GM23338 (cell line): ENCODE data around the gene GRK2. TPM values are rescaled to one million over a fixed set of nuclear protein-coding genes. Genes with fewer than 3 reads are reported as not detected.

Experiments
- ATAC-seq: fragments of 200-7000 bp; cut with Tn5 transposase; 3 replicates; pipeline ENCODE4 v1.9.1; 2020
- DNase-seq: peaks from one replicate; pipeline ENCODE4 v3.0.0-alpha.2; 2015; ENCODE audit warnings: low spot score
- H2AFZ ChIP-seq: fragments of 200-600 bp; sonication (generic); 2 replicates; pipeline ENCODE4 v1.8.0; 2016; ENCODE audit warnings: antibody characterized with exemption, mild to moderate bottlenecking, moderate library complexity
- H3F3A ChIP-seq: fragments of 200-600 bp; sonication (generic); replicated peaks from 2 replicates; pipeline ENCODE4 v1.8.0; 2017; ENCODE audit warnings: antibody characterized with exemption, mixed run types, low read depth
- H3K27ac ChIP-seq: fragments of 200-600 bp; sonication (generic); 2 replicates; pipeline ENCODE4 v1.6.1; 2016; ENCODE audit warnings: low read depth
- H3K27me3 ChIP-seq: fragments of 200-600 bp; sonication (generic); 2 replicates; pipeline ENCODE4 v1.8.0; 2016; ENCODE audit warnings: mild to moderate bottlenecking, mixed run types, moderate library complexity; ENCODE audit not compliant: insufficient read depth
- H3K36me3 ChIP-seq: fragments of 200-600 bp; sonication (generic); 2 replicates; pipeline ENCODE4 v1.8.0; 2016; ENCODE audit warnings: mild to moderate bottlenecking; ENCODE audit not compliant: insufficient read depth
- H3K4me1 ChIP-seq: fragments of 200-600 bp; sonication (generic); 2 replicates; pipeline ENCODE4 v1.8.0; 2016; ENCODE audit warnings: mild to moderate bottlenecking, moderate library complexity; ENCODE audit not compliant: insufficient read depth
- H3K4me2 ChIP-seq: fragments of 200-600 bp; sonication (generic); 2 replicates; pipeline ENCODE4 v1.7.1; 2017; ENCODE audit warnings: mixed run types
- H3K4me3 ChIP-seq: fragments of 200-600 bp; sonication (generic); 2 replicates; pipeline ENCODE4 v1.6.1; 2016; ENCODE audit warnings: mixed run types
- H3K79me2 ChIP-seq: fragments of 200-600 bp; sonication (generic); replicated peaks from 2 replicates; pipeline ENCODE4 v1.8.0; 2017; ENCODE audit warnings: mild to moderate bottlenecking; ENCODE audit not compliant: insufficient read depth
- H3K9me2 ChIP-seq: fragments of 200-600 bp; sonication (generic); 2 replicates; pipeline ENCODE4 v1.8.0; 2017; ENCODE audit not compliant: insufficient read depth
- H4K20me1 ChIP-seq: fragments of 200-600 bp; sonication (generic); replicated peaks from 2 replicates; pipeline ENCODE4 v1.8.0; 2017; ENCODE audit warnings: mild to moderate bottlenecking; ENCODE audit not compliant: insufficient read depth
- H3K27ac Mint-ChIP-seq: 2 replicates; pipeline ENCODE4 v1.8.0; 2020; ENCODE audit warnings: inconsistent platforms, mild to moderate bottlenecking, moderate library complexity, mixed read lengths
- H3K27me3 Mint-ChIP-seq: 3 replicates; pipeline ENCODE4 v1.8.0; 2022; ENCODE audit warnings: low read depth, mild to moderate bottlenecking, moderate library complexity, mixed read lengths, inconsistent platforms; ENCODE audit not compliant: insufficient read depth, poor library complexity
- H3K36me3 Mint-ChIP-seq: 3 replicates; pipeline ENCODE4 v1.8.0; 2021; ENCODE audit warnings: low read depth, mild to moderate bottlenecking, inconsistent platforms, moderate library complexity, mixed read lengths
- H3K4me1 Mint-ChIP-seq: 3 replicates; pipeline ENCODE4 v1.8.0; 2020; ENCODE audit warnings: mild to moderate bottlenecking, inconsistent platforms, mixed read lengths
- H3K4me3 Mint-ChIP-seq: 3 replicates; pipeline ENCODE4 v1.8.0; 2021; ENCODE audit warnings: moderate library complexity, mild to moderate bottlenecking, inconsistent platforms, mixed read lengths
- H3K9me3 Mint-ChIP-seq: 3 replicates; pipeline ENCODE4 v1.8.0; 2020; ENCODE audit warnings: moderate library complexity, mild to moderate bottlenecking, inconsistent platforms, mixed read lengths
- EZH2 ChIP-seq: fragments of 200-600 bp; sonication (generic); IDR thresholded peaks from one replicate; pipeline ENCODE4 v1.8.0; 2017; ENCODE audit warnings: antibody characterized with exemption, mild to moderate bottlenecking, low read depth; ENCODE audit not compliant: unreplicated experiment
- JUNB ChIP-seq: IDR thresholded peaks from one replicate; pipeline ENCODE4 v1.6.1; 2016; ENCODE audit warnings: antibody characterized with exemption; ENCODE audit not compliant: unreplicated experiment
- NANOG ChIP-seq: IDR thresholded peaks from 2 replicates; pipeline ENCODE4 v1.6.1; 2016; ENCODE audit warnings: antibody characterized with exemption, borderline replicate concordance
- POLR2AphosphoS5 ChIP-seq: IDR thresholded peaks from 2 replicates; pipeline ENCODE4 v1.6.1; 2016; ENCODE audit warnings: antibody characterized with exemption, low read depth
- ZNF114 ChIP-seq: fragments of 250-450 bp; sonication (Bioruptor Pico); IDR thresholded peaks from 2 replicates; pipeline ENCODE4 v1.5.0; 2020; ENCODE audit warnings: mild to moderate bottlenecking, moderate library complexity
- ZNF331 ChIP-seq: fragments of 250-450 bp; sonication (Bioruptor Pico); IDR thresholded peaks from 2 replicates; pipeline ENCODE4 v1.5.0; 2020; ENCODE audit warnings: low read depth, mild to moderate bottlenecking, moderate library complexity
- polyA plus RNA-seq: library from polyadenylated mRNA; unstranded; fragments of >200 nt; fragmentation: Nextera tagmentation; extraction: Ambion mirVana; gene quantifications from 2 replicates; pipeline ENCODE4 v1.2.1, GENCODE V29; 2016
- total RNA-seq: library from RNA; depleted of rRNA; stranded (reverse); fragments of >200 nt; shearing (Covaris generic); gene quantifications from 2 replicates; pipeline ENCODE4 v1.2.3, GENCODE V29; 2014
- TF ChIP-seq, protein P1 (sequence below): IDR thresholded peaks from 2 replicates; pipeline ENCODE4 v1.6.1; 2016; ENCODE audit warnings: antibody characterized with exemption
- TF ChIP-seq, protein P2 (sequence below): IDR thresholded peaks from one replicate; pipeline ENCODE4 v1.6.1; 2018; ENCODE audit warnings: antibody characterized with exemption; ENCODE audit not compliant: unreplicated experiment
- TF ChIP-seq, protein P3 (sequence below): fragments of 250-450 bp; sonication (Bioruptor Pico); IDR thresholded peaks from 2 replicates; pipeline ENCODE4 v1.5.0; 2020; ENCODE audit warnings: mild to moderate bottlenecking, moderate library complexity
- TF ChIP-seq, protein P4 (sequence below), 2 experiments: fragments of 200-600 bp in 1 of 2; sonication (generic) in 1 of 2; conservative IDR thresholded peaks; 2 replicates each; pipeline versions ENCODE4 v1.5.1 to v1.6.1; 2016 to 2017; ENCODE audit warnings: antibody characterized with exemption in 2 of 2, low read depth in 2 of 2, mild to moderate bottlenecking in 2 of 2, moderate library complexity in 1 of 2

GRK2 gene
- total and polyA plus RNA-seq, 2 experiments from 2014 or later, result 19.5 to 72.5 TPM

DNA sequence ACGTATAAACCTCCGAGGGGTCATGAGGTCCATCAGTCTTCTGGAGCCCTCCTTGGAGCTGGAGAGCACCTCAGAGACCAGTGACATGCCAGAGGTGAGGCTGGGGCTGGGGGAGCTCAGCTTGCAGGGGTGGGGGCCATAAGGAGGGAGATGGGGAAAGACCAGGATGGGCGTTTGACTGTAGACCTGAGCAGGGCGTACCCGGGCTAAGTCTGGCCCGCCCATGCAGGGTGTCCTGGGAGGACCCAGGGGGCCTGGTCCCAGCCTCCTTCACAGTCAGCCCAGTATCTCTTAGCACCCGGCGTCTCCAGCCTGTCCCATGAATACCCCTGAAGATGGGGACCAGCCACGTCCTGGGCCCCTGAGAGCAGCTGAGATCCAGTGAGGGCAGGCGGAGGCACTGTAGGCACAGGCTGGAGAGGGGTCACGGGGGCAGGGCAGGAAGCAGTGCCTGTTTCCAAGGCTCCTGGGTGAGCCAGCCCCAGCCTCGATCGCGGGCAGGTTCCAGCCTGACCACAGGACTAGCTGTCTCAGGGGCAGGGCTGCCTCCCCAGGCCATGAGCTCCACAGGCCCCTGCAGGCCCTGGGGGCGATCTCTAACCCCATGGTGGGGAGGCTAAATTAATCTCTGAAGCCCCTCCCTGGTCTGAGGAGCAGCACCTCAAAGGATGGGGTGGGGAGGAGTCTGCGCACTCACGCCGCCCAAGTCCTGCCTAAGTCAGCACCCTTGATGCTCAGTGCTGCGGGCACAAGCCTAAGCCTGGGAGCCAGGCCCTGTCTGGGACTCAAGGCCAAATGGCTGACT, 44.2 kb downstream of the GRK2 start (continued):
- TF ChIP-seq, protein P1, sequence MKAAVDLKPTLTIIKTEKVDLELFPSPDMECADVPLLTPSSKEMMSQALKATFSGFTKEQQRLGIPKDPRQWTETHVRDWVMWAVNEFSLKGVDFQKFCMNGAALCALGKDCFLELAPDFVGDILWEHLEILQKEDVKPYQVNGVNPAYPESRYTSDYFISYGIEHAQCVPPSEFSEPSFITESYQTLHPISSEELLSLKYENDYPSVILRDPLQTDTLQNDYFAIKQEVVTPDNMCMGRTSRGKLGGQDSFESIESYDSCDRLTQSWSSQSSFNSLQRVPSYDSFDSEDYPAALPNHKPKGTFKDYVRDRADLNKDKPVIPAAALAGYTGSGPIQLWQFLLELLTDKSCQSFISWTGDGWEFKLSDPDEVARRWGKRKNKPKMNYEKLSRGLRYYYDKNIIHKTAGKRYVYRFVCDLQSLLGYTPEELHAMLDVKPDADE, result no peak
- no peak for TF ChIP-seq POLR2AphosphoS5
- TF ChIP-seq, protein P2, sequence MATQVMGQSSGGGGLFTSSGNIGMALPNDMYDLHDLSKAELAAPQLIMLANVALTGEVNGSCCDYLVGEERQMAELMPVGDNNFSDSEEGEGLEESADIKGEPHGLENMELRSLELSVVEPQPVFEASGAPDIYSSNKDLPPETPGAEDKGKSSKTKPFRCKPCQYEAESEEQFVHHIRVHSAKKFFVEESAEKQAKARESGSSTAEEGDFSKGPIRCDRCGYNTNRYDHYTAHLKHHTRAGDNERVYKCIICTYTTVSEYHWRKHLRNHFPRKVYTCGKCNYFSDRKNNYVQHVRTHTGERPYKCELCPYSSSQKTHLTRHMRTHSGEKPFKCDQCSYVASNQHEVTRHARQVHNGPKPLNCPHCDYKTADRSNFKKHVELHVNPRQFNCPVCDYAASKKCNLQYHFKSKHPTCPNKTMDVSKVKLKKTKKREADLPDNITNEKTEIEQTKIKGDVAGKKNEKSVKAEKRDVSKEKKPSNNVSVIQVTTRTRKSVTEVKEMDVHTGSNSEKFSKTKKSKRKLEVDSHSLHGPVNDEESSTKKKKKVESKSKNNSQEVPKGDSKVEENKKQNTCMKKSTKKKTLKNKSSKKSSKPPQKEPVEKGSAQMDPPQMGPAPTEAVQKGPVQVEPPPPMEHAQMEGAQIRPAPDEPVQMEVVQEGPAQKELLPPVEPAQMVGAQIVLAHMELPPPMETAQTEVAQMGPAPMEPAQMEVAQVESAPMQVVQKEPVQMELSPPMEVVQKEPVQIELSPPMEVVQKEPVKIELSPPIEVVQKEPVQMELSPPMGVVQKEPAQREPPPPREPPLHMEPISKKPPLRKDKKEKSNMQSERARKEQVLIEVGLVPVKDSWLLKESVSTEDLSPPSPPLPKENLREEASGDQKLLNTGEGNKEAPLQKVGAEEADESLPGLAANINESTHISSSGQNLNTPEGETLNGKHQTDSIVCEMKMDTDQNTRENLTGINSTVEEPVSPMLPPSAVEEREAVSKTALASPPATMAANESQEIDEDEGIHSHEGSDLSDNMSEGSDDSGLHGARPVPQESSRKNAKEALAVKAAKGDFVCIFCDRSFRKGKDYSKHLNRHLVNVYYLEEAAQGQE, result no peak
- TF ChIP-seq ZNF114 (CRISPR knock-in tag), result no peak
- TF ChIP-seq NANOG, result no peak
- no peak for TF ChIP-seq JUNB

DNA sequence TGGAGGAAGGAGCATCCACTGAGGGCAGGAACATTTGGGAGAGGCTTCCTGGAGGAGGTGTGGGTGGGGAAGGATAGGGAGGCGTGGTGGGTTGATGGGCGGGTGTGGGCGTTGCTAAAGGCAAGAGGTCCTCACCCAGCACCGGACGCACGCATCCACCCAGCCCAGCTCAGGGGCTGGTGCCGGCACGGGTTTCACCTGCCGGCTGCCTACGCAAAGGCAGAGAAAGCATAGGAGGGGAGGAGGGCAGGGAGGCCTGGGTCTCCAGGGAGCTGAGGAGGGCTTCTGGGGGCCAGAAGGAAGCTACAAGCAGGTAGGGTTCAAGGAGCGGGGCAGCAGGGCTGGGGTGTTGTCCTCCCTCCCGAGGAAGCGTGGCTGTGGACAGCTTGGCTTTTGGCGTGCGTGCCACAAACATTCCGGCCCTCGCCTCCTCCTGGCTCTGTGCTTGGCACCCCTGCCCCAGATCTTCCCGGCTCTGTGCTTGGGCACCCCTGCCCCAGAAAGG, 44.8 kb downstream of the GRK2 start:
- Histone ChIP-seq H4K20me1 (no peaks in the 10 kb centered on the region), H3K27me3 (0 out of 2 replicates have a peak, but pooled peaks cover 7% of the 10 kb centered on the region), H2AFZ (no peak overlapping the region), H3K36me3 (no peaks in the 10 kb centered on the region), H3K79me2 (no peaks in the 10 kb centered on the region), H3K9me2 (no peaks in the 10 kb centered on the region), H3F3A (no peaks in the 10 kb centered on the region), H3K27ac (no peak overlapping the region), H3K4me2 (no peak overlapping the region), H3K4me3 (no peak overlapping the region), H3K4me1 (no peaks in the 10 kb centered on the region)
- DNase-seq, result no peak
- no peaks in the 10 kb centered on the region for H3K9me3 Mint-ChIP-seq
- ATAC-seq, result no peak
- peaks cover 2% of the 10 kb centered on the region; the same call in 1 of the 3 replicates for H3K4me1 Mint-ChIP-seq
- no peak overlapping the region for H3K4me3 Mint-ChIP-seq
- H3K27me3 Mint-ChIP-seq, result peaks cover 3% of the 10 kb centered on the region
- no peaks in the 10 kb centered on the region for H3K36me3 Mint-ChIP-seq
- no peak overlapping the region for H3K27ac Mint-ChIP-seq
- TF ChIP-seq, protein P3, sequence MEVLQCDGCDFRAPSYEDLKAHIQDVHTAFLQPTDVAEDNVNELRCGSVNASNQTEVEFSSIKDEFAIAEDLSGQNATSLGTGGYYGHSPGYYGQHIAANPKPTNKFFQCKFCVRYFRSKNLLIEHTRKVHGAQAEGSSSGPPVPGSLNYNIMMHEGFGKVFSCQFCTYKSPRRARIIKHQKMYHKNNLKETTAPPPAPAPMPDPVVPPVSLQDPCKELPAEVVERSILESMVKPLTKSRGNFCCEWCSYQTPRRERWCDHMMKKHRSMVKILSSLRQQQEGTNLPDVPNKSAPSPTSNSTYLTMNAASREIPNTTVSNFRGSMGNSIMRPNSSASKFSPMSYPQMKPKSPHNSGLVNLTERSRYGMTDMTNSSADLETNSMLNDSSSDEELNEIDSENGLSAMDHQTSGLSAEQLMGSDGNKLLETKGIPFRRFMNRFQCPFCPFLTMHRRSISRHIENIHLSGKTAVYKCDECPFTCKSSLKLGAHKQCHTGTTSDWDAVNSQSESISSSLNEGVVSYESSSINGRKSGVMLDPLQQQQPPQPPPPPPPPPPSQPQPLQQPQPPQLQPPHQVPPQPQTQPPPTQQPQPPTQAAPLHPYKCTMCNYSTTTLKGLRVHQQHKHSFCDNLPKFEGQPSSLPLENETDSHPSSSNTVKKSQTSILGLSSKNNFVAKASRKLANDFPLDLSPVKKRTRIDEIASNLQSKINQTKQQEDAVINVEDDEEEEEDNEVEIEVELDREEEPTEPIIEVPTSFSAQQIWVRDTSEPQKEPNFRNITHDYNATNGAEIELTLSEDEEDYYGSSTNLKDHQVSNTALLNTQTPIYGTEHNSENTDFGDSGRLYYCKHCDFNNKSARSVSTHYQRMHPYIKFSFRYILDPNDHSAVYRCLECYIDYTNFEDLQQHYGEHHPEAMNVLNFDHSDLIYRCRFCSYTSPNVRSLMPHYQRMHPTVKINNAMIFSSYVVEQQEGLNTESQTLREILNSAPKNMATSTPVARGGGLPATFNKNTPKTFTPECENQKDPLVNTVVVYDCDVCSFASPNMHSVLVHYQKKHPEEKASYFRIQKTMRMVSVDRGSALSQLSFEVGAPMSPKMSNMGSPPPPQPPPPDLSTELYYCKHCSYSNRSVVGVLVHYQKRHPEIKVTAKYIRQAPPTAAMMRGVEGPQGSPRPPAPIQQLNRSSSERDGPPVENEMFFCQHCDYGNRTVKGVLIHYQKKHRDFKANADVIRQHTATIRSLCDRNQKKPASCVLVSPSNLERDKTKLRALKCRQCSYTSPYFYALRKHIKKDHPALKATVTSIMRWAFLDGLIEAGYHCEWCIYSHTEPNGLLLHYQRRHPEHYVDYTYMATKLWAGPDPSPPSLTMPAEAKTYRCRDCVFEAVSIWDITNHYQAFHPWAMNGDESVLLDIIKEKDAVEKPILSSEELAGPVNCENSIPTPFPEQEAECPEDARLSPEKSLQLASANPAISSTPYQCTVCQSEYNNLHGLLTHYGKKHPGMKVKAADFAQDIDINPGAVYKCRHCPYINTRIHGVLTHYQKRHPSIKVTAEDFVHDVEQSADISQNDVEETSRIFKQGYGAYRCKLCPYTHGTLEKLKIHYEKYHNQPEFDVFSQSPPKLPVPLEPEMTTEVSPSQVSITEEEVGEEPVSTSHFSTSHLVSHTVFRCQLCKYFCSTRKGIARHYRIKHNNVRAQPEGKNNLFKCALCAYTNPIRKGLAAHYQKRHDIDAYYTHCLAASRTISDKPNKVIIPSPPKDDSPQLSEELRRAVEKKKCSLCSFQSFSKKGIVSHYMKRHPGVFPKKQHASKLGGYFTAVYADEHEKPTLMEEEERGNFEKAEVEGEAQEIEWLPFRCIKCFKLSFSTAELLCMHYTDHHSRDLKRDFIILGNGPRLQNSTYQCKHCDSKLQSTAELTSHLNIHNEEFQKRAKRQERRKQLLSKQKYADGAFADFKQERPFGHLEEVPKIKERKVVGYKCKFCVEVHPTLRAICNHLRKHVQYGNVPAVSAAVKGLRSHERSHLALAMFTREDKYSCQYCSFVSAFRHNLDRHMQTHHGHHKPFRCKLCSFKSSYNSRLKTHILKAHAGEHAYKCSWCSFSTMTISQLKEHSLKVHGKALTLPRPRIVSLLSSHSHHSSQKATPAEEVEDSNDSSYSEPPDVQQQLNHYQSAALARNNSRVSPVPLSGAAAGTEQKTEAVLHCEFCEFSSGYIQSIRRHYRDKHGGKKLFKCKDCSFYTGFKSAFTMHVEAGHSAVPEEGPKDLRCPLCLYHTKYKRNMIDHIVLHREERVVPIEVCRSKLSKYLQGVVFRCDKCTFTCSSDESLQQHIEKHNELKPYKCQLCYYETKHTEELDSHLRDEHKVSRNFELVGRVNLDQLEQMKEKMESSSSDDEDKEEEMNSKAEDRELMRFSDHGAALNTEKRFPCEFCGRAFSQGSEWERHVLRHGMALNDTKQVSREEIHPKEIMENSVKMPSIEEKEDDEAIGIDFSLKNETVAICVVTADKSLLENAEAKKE (CRISPR knock-in tag), result no peak
- no peak for TF ChIP-seq ZNF331 (CRISPR knock-in tag)
- TF ChIP-seq, protein P1, result no peak
- TF ChIP-seq, protein P4, sequence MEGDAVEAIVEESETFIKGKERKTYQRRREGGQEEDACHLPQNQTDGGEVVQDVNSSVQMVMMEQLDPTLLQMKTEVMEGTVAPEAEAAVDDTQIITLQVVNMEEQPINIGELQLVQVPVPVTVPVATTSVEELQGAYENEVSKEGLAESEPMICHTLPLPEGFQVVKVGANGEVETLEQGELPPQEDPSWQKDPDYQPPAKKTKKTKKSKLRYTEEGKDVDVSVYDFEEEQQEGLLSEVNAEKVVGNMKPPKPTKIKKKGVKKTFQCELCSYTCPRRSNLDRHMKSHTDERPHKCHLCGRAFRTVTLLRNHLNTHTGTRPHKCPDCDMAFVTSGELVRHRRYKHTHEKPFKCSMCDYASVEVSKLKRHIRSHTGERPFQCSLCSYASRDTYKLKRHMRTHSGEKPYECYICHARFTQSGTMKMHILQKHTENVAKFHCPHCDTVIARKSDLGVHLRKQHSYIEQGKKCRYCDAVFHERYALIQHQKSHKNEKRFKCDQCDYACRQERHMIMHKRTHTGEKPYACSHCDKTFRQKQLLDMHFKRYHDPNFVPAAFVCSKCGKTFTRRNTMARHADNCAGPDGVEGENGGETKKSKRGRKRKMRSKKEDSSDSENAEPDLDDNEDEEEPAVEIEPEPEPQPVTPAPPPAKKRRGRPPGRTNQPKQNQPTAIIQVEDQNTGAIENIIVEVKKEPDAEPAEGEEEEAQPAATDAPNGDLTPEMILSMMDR (conservative IDR thresholded peaks at IDR 0.05; ENCODE audit: low read depth in 2 of 2), result no peak
- TF ChIP-seq EZH2, result no peak
